Fibroblast of lung (primary cell): ENCODE results near the gene BCL11A.

Experiments used
- CTCF ChIP-seq, 2 donors: IDR thresholded peaks in 1 of 2; conservative IDR thresholded peaks in 1 of 2; 1 replicate in 1 of 2; 2 replicates in 1 of 2; pipeline ENCODE4 v1.5.1; 2011 to 2012; ENCODE audit warnings: low read length in 2 of 2, control low read depth in 1 of 2, inconsistent platforms in 1 of 2, low read depth in 1 of 2, mild to moderate bottlenecking in 1 of 2
- EZH2 ChIP-seq: IDR thresholded peaks from 2 replicates; pipeline ENCODE4 v1.5.1; 2012; ENCODE audit warnings: low read length, control low read depth, mild to moderate bottlenecking; ENCODE audit errors: missing control alignments

- no peak for TF ChIP-seq CTCF (conservative IDR thresholded peaks at IDR 0.05 in 1 of 2, IDR thresholded peaks at IDR 0.05 in 1 of 2; ENCODE audit: low read depth in 1 of 2, low read length in 2 of 2)
- TF ChIP-seq EZH2: no peak
These were observed 72.2 kb downstream of the BCL11A start for GRCh38 chr2:60481257-60481656.
